ENCODE data around the gene MYH14. TPM values are rescaled to one million over a fixed set of nuclear protein-coding genes. Genes with fewer than 3 reads are reported as not detected.

Gene MYH14
- total and polyA plus RNA-seq, 2 of the 4 experiments (the other 2 are of a cell fraction) = not detected

DNA sequence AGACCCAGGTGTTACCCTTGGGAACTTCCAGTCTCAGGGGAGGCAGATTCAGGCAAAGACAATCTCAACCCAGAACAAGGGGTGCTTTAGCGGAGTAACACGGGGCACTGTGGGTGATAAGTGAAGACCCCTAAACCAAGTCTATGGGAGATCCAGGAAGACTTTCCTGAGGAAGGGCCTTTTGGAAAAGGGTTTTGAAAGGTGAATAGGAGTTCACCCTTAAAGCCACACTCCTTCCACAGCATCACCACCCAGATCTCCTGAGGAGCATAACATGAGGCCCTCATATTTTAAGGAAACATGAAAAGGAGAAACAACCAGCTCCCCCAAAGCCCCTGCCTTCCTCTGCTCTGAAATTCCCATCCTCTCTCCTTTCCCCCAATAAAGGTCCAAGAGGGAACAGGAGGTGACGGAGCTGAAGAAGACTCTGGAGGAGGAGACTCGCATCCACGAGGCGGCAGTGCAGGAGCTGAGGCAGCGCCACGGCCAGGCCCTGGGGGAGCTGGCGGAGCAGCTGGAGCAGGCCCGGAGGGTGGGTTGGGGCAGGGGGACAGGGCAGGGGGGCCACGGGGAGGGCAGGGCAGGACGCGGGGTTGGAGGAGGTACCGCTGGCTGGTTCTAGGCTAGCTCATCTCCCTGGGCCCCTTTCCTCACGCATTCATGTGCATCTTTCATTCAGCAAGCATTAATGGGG lies 73.1 kb downstream of the MYH14 start:
- peaks cover 14% of the 10 kb centered on the region for H3K9me3 ChIP-seq (ENCODE audit: control insufficient read depth, insufficient read depth, low read length)
- no peak overlapping the region for H3K56ac ChIP-seq (ENCODE audit: extremely low read depth, insufficient read depth, low read length)
- no peak overlapping the region for H4K91ac ChIP-seq (ENCODE audit: insufficient read depth, low read depth, low read length)
- H3K27me3 ChIP-seq (ENCODE audit: control insufficient read depth, insufficient read depth, low read length) = no peaks in the 10 kb centered on the region
- H3K9ac ChIP-seq (ENCODE audit: low read depth, low read length) = no peak overlapping the region
- no peak overlapping the region for H3K14ac ChIP-seq (replicated peaks; ENCODE audit: low read depth, low read length)
- in situ Hi-C loops (cut with MboI; ENCODE audit: low sequenced_read_pairs) = no loop called here
- H4K8ac ChIP-seq (ENCODE audit: low read depth in 2 of 2, low read length in 2 of 2) = no peak overlapping the region
- no peak overlapping the region for H2AK5ac ChIP-seq (ENCODE audit: low read depth, low read length)
- intact Hi-C loops (cut with micrococcal nuclease) = no loop called here
- no CpG with 5 or more reads among the region's 15 CpGs for WGBS, 2 experiments (ENCODE audit: extremely low coverage in 2 of 2, insufficient read length in 1 of 2)
- dilution Hi-C loops (cut with HindIII; ENCODE audit: low sequenced_read_pairs, unreplicated experiment) = no loop called here
- ChIA-PET CTCF (no interaction called here), POLR2A (ENCODE audit: unreplicated experiment) (no interaction called here)
- no peak overlapping the region for H3K4ac ChIP-seq (ENCODE audit: low read depth, low read length)
- no peak overlapping the region for H2BK120ac ChIP-seq (ENCODE audit: low read depth, low read length)
- H3K4me1 ChIP-seq (ENCODE audit: control insufficient read depth, insufficient read depth, low read length) = no peaks in the 10 kb centered on the region
- no peak overlapping the region for H2BK15ac ChIP-seq (ENCODE audit: low read depth, low read length)
- no peak overlapping the region for H4K5ac ChIP-seq (ENCODE audit: low read depth, low read length)
- DNase-seq (no peak), ATAC-seq (ENCODE audit: low read depth) (no peak)
- no peak overlapping the region for H2AFZ ChIP-seq (replicated peaks; ENCODE audit: low read length, poor library complexity)
- no peak overlapping the region for H2BK20ac ChIP-seq (ENCODE audit: low read depth, low read length)
- H2AK9ac ChIP-seq (replicated peaks; ENCODE audit: low read depth, low read length, poor library complexity) = no peak overlapping the region
- no peak overlapping the region for H2BK5ac ChIP-seq (ENCODE audit: low read depth, low read length, poor library complexity, severe bottlenecking)
- H3K18ac ChIP-seq (ENCODE audit: low read depth, low read length) = no peak overlapping the region
- no peak overlapping the region for H3K23ac ChIP-seq (ENCODE audit: low read depth, low read length)
- no peak overlapping the region for H3K4me2 ChIP-seq (ENCODE audit: low read depth, low read length)
- H3K36me3 ChIP-seq (ENCODE audit: control insufficient read depth, insufficient read depth, low read length) = no peaks in the 10 kb centered on the region
- H3K4me3 ChIP-seq (ENCODE audit: insufficient read depth, low read depth, low read length) = no peak overlapping the region
- H3K9me1 ChIP-seq (ENCODE audit: insufficient read depth, low read length) = no peaks in the 10 kb centered on the region
- no peak for TF ChIP-seq ELK1 (IDR thresholded peaks at IDR 0.05; ENCODE audit: borderline replicate concordance, low read depth, low read length)
- TF ChIP-seq POLR2A (IDR thresholded peaks at IDR 0.05; ENCODE audit: low read depth, low read length) = no peak
- no peak for TF ChIP-seq CEBPB (IDR thresholded peaks at IDR 0.05; ENCODE audit: low read depth, low read length)
- no peak for TF ChIP-seq CTCF (conservative IDR thresholded peaks at IDR 0.05; ENCODE audit: low read depth, low read length)
- TF ChIP-seq MAFK (IDR thresholded peaks at IDR 0.05; ENCODE audit: low read depth, low read length) = no peak
- TF ChIP-seq RCOR1 (IDR thresholded peaks at IDR 0.05; ENCODE audit: insufficient replicate concordance, low read length) = no peak
- no TSS peak for BruUV-seq (replicated peaks)
- no peaks in the 10 kb centered on the region for H3K79me1 ChIP-seq (ENCODE audit: low read depth in 1 of 2, low read length in 2 of 2)
- H4K20me1 ChIP-seq (ENCODE audit: insufficient read depth, low read length) = no peaks in the 10 kb centered on the region
- H3K27ac ChIP-seq (ENCODE audit: insufficient read depth, low read length) = no peak overlapping the region

Measured in IMR-90 (cell line).